Nephron progenitor cell (in vitro differentiated cells): ENCODE measurements around the gene FPR2.

Experiments used
- DNase-seq: peaks from one replicate; pipeline ENCODE4 v3.0.0; 2021
- H3K27ac Mint-ChIP-seq: 2 replicates; pipeline ENCODE4 v1.8.0; 2021; ENCODE audit warnings: mild to moderate bottlenecking, moderate library complexity, mixed read lengths
- H3K27me3 Mint-ChIP-seq: 2 replicates; pipeline ENCODE4 v1.8.0; 2021; ENCODE audit warnings: mild to moderate bottlenecking, low read depth, mixed read lengths; ENCODE audit not compliant: poor library complexity
- H3K36me3 Mint-ChIP-seq: 2 replicates; pipeline ENCODE4 v1.8.0; 2021; ENCODE audit warnings: low read depth, mixed read lengths
- H3K4me1 Mint-ChIP-seq: 2 replicates; pipeline ENCODE4 v1.8.0; 2021; ENCODE audit warnings: mixed read lengths
- H3K4me3 Mint-ChIP-seq: 2 replicates; pipeline ENCODE4 v1.8.0; 2021; ENCODE audit warnings: mild to moderate bottlenecking, moderate library complexity, mixed read lengths
- H3K9me3 Mint-ChIP-seq: 2 replicates; pipeline ENCODE4 v1.8.0; 2021; ENCODE audit warnings: mild to moderate bottlenecking, moderate library complexity, mixed read lengths
- CTCF ChIP-seq: fragments of 200-600 bp; sonication (generic); IDR thresholded peaks from 2 replicates; pipeline ENCODE4 v1.5.0; 2021; ENCODE audit warnings: antibody characterized with exemption

Gene FPR2

DNA sequence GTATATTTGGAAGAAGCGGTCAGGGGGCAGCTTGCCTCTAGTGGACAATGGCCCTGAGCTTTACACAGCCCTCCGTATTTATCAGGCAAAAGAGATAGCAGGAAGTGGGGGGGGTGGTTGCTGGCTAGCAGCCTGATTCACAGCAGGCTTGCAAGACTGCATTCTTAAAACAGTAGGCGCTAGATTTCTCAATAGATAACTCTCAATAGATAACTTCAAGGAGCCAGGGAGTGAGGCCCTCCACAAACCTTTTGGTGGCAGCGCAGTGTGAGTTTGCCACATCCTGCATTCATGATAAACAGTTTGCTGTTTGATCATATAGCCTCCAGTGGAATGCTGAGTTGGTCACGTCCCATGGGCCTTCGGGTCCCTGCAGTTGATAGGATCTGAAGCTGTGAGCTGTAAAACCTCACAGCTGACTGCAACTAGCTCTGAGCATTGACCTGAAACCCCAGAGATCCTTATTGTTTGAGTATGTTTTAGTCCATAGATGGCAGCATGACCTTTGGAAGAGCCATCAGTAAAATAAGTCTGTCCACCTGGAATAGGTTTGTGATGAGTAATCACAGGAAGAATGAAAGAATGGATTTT lies 46.2 kb downstream of the FPR2 start:
- Mint-ChIP-seq H3K9me3 (peaks cover 71% of the 10 kb centered on the region), H3K4me3 (no peak overlapping the region)

GRCh38 chr19:51807925-51808324 lies 46.9 kb downstream of the FPR2 start:
- DNase-seq: no peak
- H3K36me3 Mint-ChIP-seq: no peaks in the 10 kb centered on the region
- no peak overlapping the region for H3K4me3 Mint-ChIP-seq
- no peaks in the 10 kb centered on the region for H3K4me1 Mint-ChIP-seq
- H3K27me3 Mint-ChIP-seq: no peaks in the 10 kb centered on the region
- H3K9me3 Mint-ChIP-seq: peaks cover 71% of the 10 kb centered on the region
- no peak for TF ChIP-seq CTCF
- H3K27ac Mint-ChIP-seq: no peak overlapping the region

More for the DNA sequence above, 46.2 kb downstream of the FPR2 start:
- DNase-seq: no peak
- H3K27ac Mint-ChIP-seq: no peak overlapping the region
- H3K36me3 Mint-ChIP-seq: no peaks in the 10 kb centered on the region
- TF ChIP-seq CTCF: no peak
- no peaks in the 10 kb centered on the region for H3K4me1 Mint-ChIP-seq
- no peaks in the 10 kb centered on the region for H3K27me3 Mint-ChIP-seq

GRCh38 chr19:51808333-51808986 lies 47.5 kb downstream of the FPR2 start:
- Mint-ChIP-seq H3K9me3 (peaks cover 67% of the 10 kb centered on the region), H3K4me3 (no peak overlapping the region), H3K27me3 (no peaks in the 10 kb centered on the region), H3K27ac (no peak overlapping the region), H3K4me1 (no peaks in the 10 kb centered on the region), H3K36me3 (no peaks in the 10 kb centered on the region)
- TF ChIP-seq CTCF: no peak
- DNase-seq: no peak

DNA sequence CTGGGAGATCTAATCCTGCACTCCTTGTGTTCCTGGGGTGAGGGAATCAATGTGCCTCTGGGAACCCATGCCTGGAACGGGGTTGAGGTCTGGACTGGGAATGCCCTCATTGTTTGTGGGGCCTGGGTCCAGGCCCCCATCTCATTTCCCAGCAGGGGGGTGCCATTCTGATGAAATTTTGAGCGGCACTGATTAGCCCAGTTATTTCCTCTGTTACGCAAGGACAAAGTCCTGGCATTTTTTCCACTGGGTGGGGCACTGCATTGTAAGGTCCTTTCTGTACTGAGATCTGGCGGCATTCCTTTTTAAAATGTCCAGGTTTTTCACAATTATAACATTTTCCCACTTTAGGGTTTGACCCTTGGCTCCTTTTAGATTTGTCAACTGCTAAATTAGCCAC lies 48.8 kb downstream of the FPR2 start:
- H3K4me3 Mint-ChIP-seq: no peak overlapping the region
- no peak for TF ChIP-seq CTCF
- no peaks in the 10 kb centered on the region for H3K4me1 Mint-ChIP-seq
- H3K36me3 Mint-ChIP-seq: no peaks in the 10 kb centered on the region
- peaks cover 68% of the 10 kb centered on the region for H3K9me3 Mint-ChIP-seq
- DNase-seq: no peak
- no peak overlapping the region for H3K27ac Mint-ChIP-seq
- no peaks in the 10 kb centered on the region for H3K27me3 Mint-ChIP-seq

GRCh38 chr19:51810223-51810622 lies 49.2 kb downstream of the FPR2 start:
- H3K27ac Mint-ChIP-seq: no peak overlapping the region
- H3K36me3 Mint-ChIP-seq: no peaks in the 10 kb centered on the region
- no peak for DNase-seq
- H3K4me3 Mint-ChIP-seq: no peak overlapping the region
- no peaks in the 10 kb centered on the region for H3K4me1 Mint-ChIP-seq
- no peaks in the 10 kb centered on the region for H3K27me3 Mint-ChIP-seq
- TF ChIP-seq CTCF: no peak
- peaks cover 69% of the 10 kb centered on the region for H3K9me3 Mint-ChIP-seq

DNA sequence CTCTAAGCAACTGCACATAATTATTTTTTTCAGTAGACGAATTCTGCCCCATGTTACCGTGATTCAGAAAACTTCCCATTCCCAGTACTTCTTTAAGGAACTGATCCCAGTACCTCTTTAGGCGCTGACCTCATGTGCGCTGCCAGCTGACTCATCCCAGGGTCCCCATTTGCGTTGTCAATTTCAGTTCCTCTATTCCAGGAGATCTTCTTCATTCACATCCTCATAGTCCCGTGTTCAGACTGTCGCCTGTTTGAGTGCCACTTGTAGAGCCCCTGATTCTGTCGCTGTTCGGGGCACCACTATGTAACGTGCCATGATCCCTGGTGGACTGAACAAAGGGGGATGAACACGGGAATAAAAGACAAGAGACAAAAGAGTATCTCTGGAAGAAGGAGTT lies 50.4 kb downstream of the FPR2 start:
- Mint-ChIP-seq H3K9me3 (peaks cover 76% of the 10 kb centered on the region), H3K27me3 (no peaks in the 10 kb centered on the region), H3K36me3 (no peaks in the 10 kb centered on the region), H3K4me1 (no peaks in the 10 kb centered on the region), H3K27ac (peak overlapping the region; percentile 24), H3K4me3 (no peak overlapping the region)
- TF ChIP-seq CTCF: no peak
- no peak for DNase-seq
